Measurements from ENCODE around the gene EIF4G3.

The EIF4G3 gene

DNA sequence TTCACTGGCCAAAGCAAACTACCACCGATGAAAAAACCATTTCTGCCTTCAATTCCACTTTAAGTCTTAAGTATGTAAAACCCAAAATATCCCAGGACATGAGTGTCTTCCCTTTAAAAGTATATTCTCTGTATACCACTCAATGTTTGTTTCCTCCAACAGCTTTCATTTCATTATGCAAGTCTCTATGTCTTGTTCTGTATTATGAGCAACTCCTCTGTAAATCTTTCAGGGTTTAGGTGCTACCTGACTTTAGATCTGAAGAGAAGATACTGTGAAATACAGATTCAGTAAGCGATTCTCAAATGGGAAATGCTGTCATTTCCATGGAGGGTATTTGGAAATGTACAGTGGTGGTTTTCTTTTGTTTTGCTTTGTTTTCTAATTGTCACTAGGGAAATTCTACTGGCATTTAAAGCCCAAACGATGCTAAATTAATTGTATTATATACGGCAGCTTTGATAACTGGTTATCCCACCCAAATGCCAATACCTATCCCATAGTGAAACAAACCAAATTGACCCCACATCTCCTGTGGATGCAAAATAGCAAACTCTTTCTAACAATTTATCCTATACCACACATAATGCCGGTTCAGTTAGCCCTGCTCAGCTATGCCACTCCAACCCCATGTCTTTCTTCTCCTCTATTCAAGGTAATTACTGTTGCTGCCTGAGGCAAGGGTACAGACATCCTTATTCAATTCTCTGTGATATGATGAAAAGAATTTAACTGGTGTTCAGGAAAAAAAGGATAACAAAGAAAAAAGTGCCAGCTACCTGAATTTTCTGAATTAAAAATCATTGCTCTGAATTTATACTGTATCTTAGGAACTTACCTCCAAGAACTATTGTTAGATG is 182.8 kb downstream of the EIF4G3 start:
- Histone ChIP-seq H3K36me3 (replicated peaks; ENCODE audit: insufficient read depth, low read length) (no peaks in the 10 kb centered on the region), H3F3A (ENCODE audit: insufficient read depth, low read length) (no peaks in the 10 kb centered on the region), H3K27me3 (replicated peaks; ENCODE audit: insufficient read depth, low read length) (no peaks in the 10 kb centered on the region), H4K20me1 (ENCODE audit: insufficient read depth, low read length) (no peaks in the 10 kb centered on the region), H3K79me2 (ENCODE audit: low read length) (no peaks in the 10 kb centered on the region), H3K9ac (ENCODE audit: low read length) (no peak overlapping the region), H3K9me2 (replicated peaks; ENCODE audit: insufficient read depth, low read length) (no peaks in the 10 kb centered on the region), H3K9me3 (replicated peaks; ENCODE audit: insufficient read depth, low read length) (no peaks in the 10 kb centered on the region), H3K27ac (ENCODE audit: low read length) (no peak overlapping the region), H3K4me3 (ENCODE audit: low read length) (no peak overlapping the region), H3K4me1 (ENCODE audit: low read length) (peaks cover 21% of the 10 kb centered on the region), H2AFZ (ENCODE audit: low read length) (no peak overlapping the region), H3K4me2 (ENCODE audit: low read depth, low read length) (no peak overlapping the region)
- DNase-seq = no peak
- TF ChIP-seq EZH2 (optimal IDR thresholded peaks at IDR 0.05; ENCODE audit: low read depth, low read length) = no peak

DNA sequence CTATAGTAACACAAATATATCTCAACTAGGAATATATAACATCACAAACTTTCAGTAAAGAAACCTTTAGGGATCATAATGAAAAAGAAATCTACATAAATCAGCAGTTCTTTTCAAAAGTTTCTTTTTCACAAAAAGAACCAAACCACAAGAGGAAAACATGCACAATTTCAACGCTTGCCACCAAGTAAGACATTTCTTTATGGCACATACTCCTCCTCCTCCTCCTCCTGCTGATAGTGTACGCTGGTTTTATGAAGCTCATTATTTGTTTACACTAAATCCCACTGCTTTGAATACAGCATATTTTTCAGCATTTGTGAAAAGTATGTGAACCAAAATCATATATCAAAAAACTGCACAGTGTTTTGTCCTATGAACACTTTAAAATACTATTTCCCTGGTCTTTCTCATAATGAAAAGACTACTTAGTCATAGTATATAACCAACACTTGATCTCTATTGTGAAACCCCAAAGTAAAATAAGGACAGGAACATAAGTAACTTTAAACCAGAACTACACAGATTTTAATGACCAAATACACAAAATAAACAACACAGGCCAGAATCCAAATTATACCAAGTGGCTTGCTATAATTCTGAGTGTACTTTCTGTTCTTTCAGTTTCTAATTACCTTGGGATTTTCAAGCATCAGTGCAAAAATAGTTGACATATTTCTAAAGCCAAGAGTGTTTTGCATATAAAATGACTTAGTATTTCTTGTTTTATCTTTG is 184.2 kb downstream of the EIF4G3 start:
- no peaks in the 10 kb centered on the region for H3K36me3 ChIP-seq (replicated peaks; ENCODE audit: insufficient read depth, low read length)
- no peaks in the 10 kb centered on the region for H3K9me3 ChIP-seq (replicated peaks; ENCODE audit: insufficient read depth, low read length)
- TF ChIP-seq, protein P1, sequence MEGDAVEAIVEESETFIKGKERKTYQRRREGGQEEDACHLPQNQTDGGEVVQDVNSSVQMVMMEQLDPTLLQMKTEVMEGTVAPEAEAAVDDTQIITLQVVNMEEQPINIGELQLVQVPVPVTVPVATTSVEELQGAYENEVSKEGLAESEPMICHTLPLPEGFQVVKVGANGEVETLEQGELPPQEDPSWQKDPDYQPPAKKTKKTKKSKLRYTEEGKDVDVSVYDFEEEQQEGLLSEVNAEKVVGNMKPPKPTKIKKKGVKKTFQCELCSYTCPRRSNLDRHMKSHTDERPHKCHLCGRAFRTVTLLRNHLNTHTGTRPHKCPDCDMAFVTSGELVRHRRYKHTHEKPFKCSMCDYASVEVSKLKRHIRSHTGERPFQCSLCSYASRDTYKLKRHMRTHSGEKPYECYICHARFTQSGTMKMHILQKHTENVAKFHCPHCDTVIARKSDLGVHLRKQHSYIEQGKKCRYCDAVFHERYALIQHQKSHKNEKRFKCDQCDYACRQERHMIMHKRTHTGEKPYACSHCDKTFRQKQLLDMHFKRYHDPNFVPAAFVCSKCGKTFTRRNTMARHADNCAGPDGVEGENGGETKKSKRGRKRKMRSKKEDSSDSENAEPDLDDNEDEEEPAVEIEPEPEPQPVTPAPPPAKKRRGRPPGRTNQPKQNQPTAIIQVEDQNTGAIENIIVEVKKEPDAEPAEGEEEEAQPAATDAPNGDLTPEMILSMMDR (IDR thresholded peaks at IDR 0.05; ENCODE audit: low read length) = no peak
- TF ChIP-seq EZH2 (optimal IDR thresholded peaks at IDR 0.05; ENCODE audit: low read depth, low read length) (no peak), EZH2phosphoT487 (IDR thresholded peaks at IDR 0.05; ENCODE audit: low read length) (no peak)
- H3F3A ChIP-seq (ENCODE audit: insufficient read depth, low read length) = no peaks in the 10 kb centered on the region
- H3K9me2 ChIP-seq (replicated peaks; ENCODE audit: insufficient read depth, low read length) = no peaks in the 10 kb centered on the region
- no peaks in the 10 kb centered on the region for H4K20me1 ChIP-seq (ENCODE audit: insufficient read depth, low read length)
- no peak overlapping the region for H3K27ac ChIP-seq (ENCODE audit: low read length)
- H3K9ac ChIP-seq (ENCODE audit: low read length) = no peak overlapping the region
- no peaks in the 10 kb centered on the region for H3K27me3 ChIP-seq (replicated peaks; ENCODE audit: insufficient read depth, low read length)
- peak overlapping the region; percentile 12; the same call in 1 of the 2 replicates for H3K4me2 ChIP-seq (ENCODE audit: low read depth, low read length)
- no peak overlapping the region for H3K4me3 ChIP-seq (ENCODE audit: low read length)
- peak; percentile 30 for DNase-seq
- no peak overlapping the region for H2AFZ ChIP-seq (ENCODE audit: low read length)
- peaks cover 21% of the 10 kb centered on the region for H3K4me1 ChIP-seq (ENCODE audit: low read length)
- H3K79me2 ChIP-seq (ENCODE audit: low read length) = no peaks in the 10 kb centered on the region

DNA sequence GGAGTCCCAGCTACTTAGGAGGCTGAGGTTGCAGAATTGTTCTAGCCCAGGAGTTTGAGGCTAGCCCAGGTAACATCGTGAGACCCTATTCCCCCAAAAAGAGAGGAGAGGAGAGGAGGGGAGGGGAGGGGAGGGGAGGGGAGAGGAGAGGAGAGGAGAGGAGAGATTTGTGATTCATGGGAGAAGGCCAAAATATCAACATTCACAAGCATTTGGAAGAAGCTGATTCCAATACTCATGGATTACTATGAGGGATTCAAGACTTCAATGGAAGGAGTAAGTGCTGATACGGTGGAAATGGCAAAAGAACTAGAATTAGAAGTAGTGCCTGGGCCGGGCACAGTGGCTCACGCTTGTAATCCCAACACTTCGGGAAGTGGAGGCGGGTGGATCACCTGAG is 187.8 kb downstream of the EIF4G3 start:
- H3K4me2 ChIP-seq (ENCODE audit: low read depth, low read length) = no peak overlapping the region

More for the DNA sequence above, 187.8 kb downstream of the EIF4G3 start:
- no peak for DNase-seq
- H3K9ac ChIP-seq (ENCODE audit: low read length) = no peak overlapping the region
- H2AFZ ChIP-seq (ENCODE audit: low read length) = no peak overlapping the region
- H3K27me3 ChIP-seq (replicated peaks; ENCODE audit: insufficient read depth, low read length) = no peaks in the 10 kb centered on the region
- no peaks in the 10 kb centered on the region for H3K79me2 ChIP-seq (ENCODE audit: low read length)
- H3K4me1 ChIP-seq (ENCODE audit: low read length) = peaks cover 21% of the 10 kb centered on the region
- no peaks in the 10 kb centered on the region for H3K9me2 ChIP-seq (replicated peaks; ENCODE audit: insufficient read depth, low read length)
- H3F3A ChIP-seq (ENCODE audit: insufficient read depth, low read length) = no peaks in the 10 kb centered on the region
- no peak overlapping the region for H3K27ac ChIP-seq (ENCODE audit: low read length)
- no peaks in the 10 kb centered on the region for H4K20me1 ChIP-seq (ENCODE audit: insufficient read depth, low read length)
- TF ChIP-seq, protein P1 (IDR thresholded peaks at IDR 0.05; ENCODE audit: low read length) = no peak
- TF ChIP-seq EZH2 (optimal IDR thresholded peaks at IDR 0.05; ENCODE audit: low read depth, low read length) = no peak
- no peak for TF ChIP-seq EZH2phosphoT487 (IDR thresholded peaks at IDR 0.05; ENCODE audit: low read length)
- H3K4me3 ChIP-seq (ENCODE audit: low read length) = no peak overlapping the region
- no peaks in the 10 kb centered on the region for H3K36me3 ChIP-seq (replicated peaks; ENCODE audit: insufficient read depth, low read length)
- H3K9me3 ChIP-seq (replicated peaks; ENCODE audit: insufficient read depth, low read length) = no peaks in the 10 kb centered on the region
